Neural cell (in vitro differentiated cells): ENCODE measurements around the gene CLDN7.

ENCODE experiments used
- EZH2 ChIP-seq: fragments of 200-600, 300-800 bp; shearing (Covaris generic), sonication (generic); IDR thresholded peaks from 2 replicates; pipeline ENCODE4 v1.6.1; 2014; ENCODE audit warnings: antibody characterized with exemption, low read length, borderline replicate concordance, mild to moderate bottlenecking; ENCODE audit not compliant: insufficient read depth, poor library complexity, severe bottlenecking
- POLR2AphosphoS5 ChIP-seq: IDR thresholded peaks from 2 replicates; pipeline ENCODE4 v1.6.1; 2012
- SMC3 ChIP-seq: fragments of 450-650 bp; conservative IDR thresholded peaks from 2 replicates; pipeline ENCODE4 v1.6.1; 2014; ENCODE audit warnings: antibody characterized with exemption, mild to moderate bottlenecking, moderate library complexity; ENCODE audit not compliant: poor library complexity
- TAF1 ChIP-seq: IDR thresholded peaks from 2 replicates; pipeline ENCODE4 v1.6.1; 2012; ENCODE audit warnings: low read depth
- TF ChIP-seq, protein P1 (sequence below): fragments of 450-650 bp; IDR thresholded peaks from 2 replicates; pipeline ENCODE4 v1.5.1; 2014; ENCODE audit warnings: antibody characterized with exemption, mild to moderate bottlenecking, moderate library complexity; ENCODE audit not compliant: poor library complexity, severe bottlenecking

DNA sequence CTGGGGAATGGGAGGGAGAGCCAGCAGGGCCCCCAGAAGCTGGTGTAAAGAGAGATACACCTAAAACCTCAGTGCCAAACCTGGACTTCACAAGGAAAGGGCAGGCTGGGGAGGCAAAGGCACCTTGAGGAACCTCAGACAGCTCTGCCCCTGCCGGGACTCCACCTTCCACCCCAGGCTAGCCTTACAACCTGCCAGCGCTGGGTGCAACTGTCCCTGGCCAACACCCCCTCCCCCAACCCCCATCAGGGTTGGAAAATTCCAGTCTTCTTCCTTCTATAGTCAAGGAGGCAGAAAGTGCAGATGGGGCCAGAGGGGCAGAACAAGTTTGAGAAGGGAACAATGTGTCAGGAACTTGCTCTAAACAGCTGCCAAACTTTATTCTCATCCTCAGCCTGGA, 29.9 kb upstream of the CLDN7 start:
- TF ChIP-seq SMC3 (no peak), EZH2 (no peak), TAF1 (no peak), POLR2AphosphoS5 (no peak)
- TF ChIP-seq, protein P1, sequence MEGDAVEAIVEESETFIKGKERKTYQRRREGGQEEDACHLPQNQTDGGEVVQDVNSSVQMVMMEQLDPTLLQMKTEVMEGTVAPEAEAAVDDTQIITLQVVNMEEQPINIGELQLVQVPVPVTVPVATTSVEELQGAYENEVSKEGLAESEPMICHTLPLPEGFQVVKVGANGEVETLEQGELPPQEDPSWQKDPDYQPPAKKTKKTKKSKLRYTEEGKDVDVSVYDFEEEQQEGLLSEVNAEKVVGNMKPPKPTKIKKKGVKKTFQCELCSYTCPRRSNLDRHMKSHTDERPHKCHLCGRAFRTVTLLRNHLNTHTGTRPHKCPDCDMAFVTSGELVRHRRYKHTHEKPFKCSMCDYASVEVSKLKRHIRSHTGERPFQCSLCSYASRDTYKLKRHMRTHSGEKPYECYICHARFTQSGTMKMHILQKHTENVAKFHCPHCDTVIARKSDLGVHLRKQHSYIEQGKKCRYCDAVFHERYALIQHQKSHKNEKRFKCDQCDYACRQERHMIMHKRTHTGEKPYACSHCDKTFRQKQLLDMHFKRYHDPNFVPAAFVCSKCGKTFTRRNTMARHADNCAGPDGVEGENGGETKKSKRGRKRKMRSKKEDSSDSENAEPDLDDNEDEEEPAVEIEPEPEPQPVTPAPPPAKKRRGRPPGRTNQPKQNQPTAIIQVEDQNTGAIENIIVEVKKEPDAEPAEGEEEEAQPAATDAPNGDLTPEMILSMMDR, result no peak
